Activated T-helper 2 cell treated with anti-CD3 and anti-CD28 coated beads, Interferon-gamma antibody, Interleukin-2, Interleukin-4, amounts not matched to agents 10 μg/mL and 5 μg/mL and 100 μg/mL, durations not matched to agents 14 hours and 24 hours and 36 hours (primary cell): ENCODE measurements around the gene ANKRD33. TPM values are rescaled to one million over a fixed set of nuclear protein-coding genes. Genes with fewer than 3 reads are reported as not detected.
"Not testable (repeated sequence)": the region's sequence is repeated elsewhere in the genome, so short reads cannot be mapped to it uniquely, and the experiment has no call there.

Experiments used
- DNase-seq: peaks from one replicate; pipeline ENCODE4 v3.0.0; 2021; ENCODE audit warnings: low spot score
- H3K27ac Mint-ChIP-seq: one replicate; pipeline ENCODE4 v1.8.0; 2021; ENCODE audit warnings: mixed read lengths
- H3K27me3 Mint-ChIP-seq: one replicate; pipeline ENCODE4 v1.8.0; 2021; ENCODE audit warnings: low read depth, mixed read lengths
- H3K36me3 Mint-ChIP-seq: one replicate; pipeline ENCODE4 v1.8.0; 2021; ENCODE audit warnings: low read depth, mixed read lengths
- H3K4me1 Mint-ChIP-seq: one replicate; pipeline ENCODE4 v1.8.0; 2021; ENCODE audit warnings: low read depth, mixed read lengths
- H3K4me3 Mint-ChIP-seq: one replicate; pipeline ENCODE4 v1.8.0; 2021; ENCODE audit warnings: low read depth, mild to moderate bottlenecking, moderate library complexity, mixed read lengths
- H3K9me3 Mint-ChIP-seq: one replicate; pipeline ENCODE4 v1.8.0; 2021; ENCODE audit warnings: mixed read lengths
- intact Hi-C: fragments of 100-400 bp; cut with micrococcal nuclease; formaldehyde crosslinking; loops from one replicate; pipeline ENCODE4 v1.15.1; 2023
- total RNA-seq: library from RNA; stranded (reverse); gene quantifications from 2 replicates; pipeline ENCODE4 v1.2.3, GENCODE V29; 2022

Gene ANKRD33
- total RNA-seq, 1 donor from 2014 or later: not detected

DNA sequence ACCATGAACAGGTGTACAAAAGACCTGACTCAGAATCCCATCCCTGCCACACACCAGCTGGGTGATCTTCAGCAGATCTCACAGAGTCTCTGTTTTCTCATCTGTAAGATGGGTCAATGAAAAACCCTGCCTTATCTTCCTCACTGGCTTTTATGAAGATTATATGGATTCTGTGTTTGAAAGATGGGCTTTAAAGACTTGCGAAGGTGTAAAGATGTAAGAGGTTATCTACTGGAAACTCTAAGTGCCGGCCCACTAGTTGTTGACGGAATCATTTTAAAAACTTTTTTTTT, 15.3 kb upstream of the ANKRD33 start:
- Mint-ChIP-seq H3K4me1 (peaks cover 5% of the 10 kb centered on the region), H3K9me3 (no peaks in the 10 kb centered on the region), H3K27ac (no peak overlapping the region), H3K27me3 (peaks cover 41% of the 10 kb centered on the region), H3K36me3 (no peaks in the 10 kb centered on the region), H3K4me3 (no peak overlapping the region)
- intact Hi-C loops: no loop called here
- DNase-seq: no peak

DNA sequence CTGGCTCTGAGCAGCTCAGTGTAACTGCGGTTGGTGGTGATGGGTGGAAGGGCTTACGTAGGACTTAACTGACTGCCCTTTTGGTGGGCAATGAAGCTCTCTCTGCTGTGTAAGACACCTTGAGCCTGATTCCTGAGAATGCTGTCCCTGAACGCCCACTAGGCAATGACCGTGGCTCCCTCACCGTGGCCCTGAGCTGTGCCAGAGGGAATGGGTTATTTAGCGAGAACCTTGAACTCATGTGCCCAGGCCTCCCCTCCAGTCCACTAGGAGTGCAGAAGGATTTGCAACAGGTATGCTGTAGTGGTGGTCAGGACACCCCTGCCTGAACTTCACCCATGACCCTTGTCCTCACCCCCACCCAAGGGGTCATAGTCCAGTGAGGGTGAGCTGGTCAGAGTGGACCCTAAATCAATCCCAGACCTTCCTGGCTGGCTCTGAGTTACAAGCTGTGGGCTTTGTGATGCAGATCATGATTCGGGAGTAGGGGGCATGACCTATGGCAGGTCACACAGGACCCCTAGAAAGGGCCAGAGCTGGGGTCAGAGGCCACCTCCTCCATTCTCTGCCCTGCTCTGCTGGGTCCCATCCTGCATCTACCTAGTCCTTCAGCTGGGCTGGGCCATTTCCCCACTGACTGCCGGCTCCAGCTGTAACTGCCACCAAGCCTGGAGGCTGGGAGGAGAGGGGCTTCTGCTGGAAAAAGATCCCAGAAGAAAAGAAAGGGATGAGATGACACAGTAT, 14.5 kb upstream of the ANKRD33 start:
- intact Hi-C loops: no loop called here
- peaks cover 5% of the 10 kb centered on the region for H3K4me1 Mint-ChIP-seq
- no peak overlapping the region for H3K4me3 Mint-ChIP-seq
- DNase-seq: no peak
- H3K27ac Mint-ChIP-seq: no peak overlapping the region
- H3K27me3 Mint-ChIP-seq: peaks cover 35% of the 10 kb centered on the region
- H3K36me3 Mint-ChIP-seq: no peaks in the 10 kb centered on the region
- no peaks in the 10 kb centered on the region for H3K9me3 Mint-ChIP-seq

DNA sequence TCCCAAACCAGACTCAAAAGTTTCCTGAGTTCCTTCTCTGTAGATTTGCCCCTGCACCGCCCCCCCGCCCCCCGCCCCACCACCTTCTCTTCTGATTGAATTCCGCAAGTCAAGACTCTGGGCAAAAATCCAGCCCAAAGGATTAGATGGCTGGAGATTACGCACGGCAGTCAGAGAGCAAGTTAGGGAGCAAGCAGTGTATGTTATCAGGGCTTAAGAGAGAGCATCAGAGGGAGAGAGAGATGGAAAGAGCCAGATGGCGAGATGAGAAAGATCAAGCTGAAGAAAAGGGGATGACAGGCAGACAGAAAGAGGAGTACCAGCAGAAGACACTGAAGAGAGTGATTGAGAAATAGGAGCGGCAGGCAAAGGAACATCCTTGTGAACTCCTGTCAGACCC, 13.9 kb upstream of the ANKRD33 start:
- H3K27me3 Mint-ChIP-seq: peaks cover 30% of the 10 kb centered on the region
- no peaks in the 10 kb centered on the region for H3K9me3 Mint-ChIP-seq
- H3K4me1 Mint-ChIP-seq: peaks cover 5% of the 10 kb centered on the region
- H3K4me3 Mint-ChIP-seq: no peak overlapping the region
- H3K36me3 Mint-ChIP-seq: no peaks in the 10 kb centered on the region
- intact Hi-C loops: no loop called here
- no peak overlapping the region for H3K27ac Mint-ChIP-seq
- DNase-seq: no peak

- Mint-ChIP-seq H3K4me3 (no peak overlapping the region), H3K9me3 (no peaks in the 10 kb centered on the region), H3K4me1 (peaks cover 5% of the 10 kb centered on the region), H3K27ac (no peak overlapping the region), H3K27me3 (peaks cover 33% of the 10 kb centered on the region), H3K36me3 (no peaks in the 10 kb centered on the region)
- no peak for DNase-seq
- intact Hi-C loops: no loop called here
Observed at GRCh38 chr12:51874486-51874885, 13.4 kb upstream of the ANKRD33 start.

GRCh38 chr12:51879102-51879501, 8.8 kb upstream of the ANKRD33 start:
- Mint-ChIP-seq H3K4me1 (peaks cover under 1% of the 10 kb centered on the region), H3K27ac (no peak overlapping the region), H3K36me3 (no peaks in the 10 kb centered on the region), H3K27me3 (peaks cover 8% of the 10 kb centered on the region), H3K9me3 (no peaks in the 10 kb centered on the region), H3K4me3 (no peak overlapping the region)
- intact Hi-C loops: loop anchor here (5.0 kb wide), 1 partner anchor 457 kb away; the partner anchor contains the start of gene SLC4A8
- no peak for DNase-seq

GRCh38 chr12:51883295-51883694, 4.6 kb upstream of the ANKRD33 start:
- H3K36me3 Mint-ChIP-seq: no peaks in the 10 kb centered on the region
- peaks cover 6% of the 10 kb centered on the region for H3K27me3 Mint-ChIP-seq
- H3K4me3 Mint-ChIP-seq: no peak overlapping the region
- H3K4me1 Mint-ChIP-seq: peaks cover 15% of the 10 kb centered on the region
- H3K9me3 Mint-ChIP-seq: peaks cover 7% of the 10 kb centered on the region
- H3K27ac Mint-ChIP-seq: no peak overlapping the region
- no peak for DNase-seq
- intact Hi-C loops: no loop called here

GRCh38 chr12:51883998-51884675, 3.8 kb upstream of the ANKRD33 start:
- H3K36me3 Mint-ChIP-seq: no peaks in the 10 kb centered on the region
- no peak overlapping the region for H3K27ac Mint-ChIP-seq
- DNase-seq: no peak
- H3K27me3 Mint-ChIP-seq: peaks cover 5% of the 10 kb centered on the region
- H3K9me3 Mint-ChIP-seq: peaks cover 7% of the 10 kb centered on the region
- H3K4me3 Mint-ChIP-seq: no peak overlapping the region
- intact Hi-C loops: no loop called here
- peaks cover 15% of the 10 kb centered on the region for H3K4me1 Mint-ChIP-seq

DNA sequence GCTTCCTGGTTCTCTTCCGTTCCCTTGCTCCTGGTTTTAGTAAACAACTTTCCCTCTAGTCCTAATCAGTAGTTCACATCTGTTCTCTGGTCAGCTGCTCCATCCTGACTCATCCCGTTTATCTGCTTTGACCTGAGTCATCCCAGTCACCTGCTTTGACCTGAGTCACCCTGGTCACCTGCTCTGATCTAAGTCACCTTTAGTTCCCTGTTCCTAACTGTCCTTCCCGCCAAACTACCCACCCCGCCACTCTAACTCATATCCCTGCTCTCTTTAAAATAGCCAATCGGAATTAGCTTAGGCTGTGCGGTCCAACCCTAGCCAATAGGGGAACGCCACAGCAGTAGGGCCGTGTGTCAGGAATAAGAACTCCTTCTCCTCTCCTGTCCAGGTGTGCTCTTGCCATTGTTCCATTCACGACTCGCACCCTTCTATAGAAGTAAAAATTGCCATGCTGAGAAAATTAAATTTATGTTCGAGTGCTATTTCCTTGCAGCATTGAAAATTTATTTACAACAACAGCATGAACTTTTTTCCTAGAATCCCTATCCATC, 3.1 kb upstream of the ANKRD33 start:
- Mint-ChIP-seq H3K9me3 (peaks cover 7% of the 10 kb centered on the region), H3K36me3 (no peaks in the 10 kb centered on the region), H3K4me3 (no peak overlapping the region), H3K27ac (no peak overlapping the region), H3K4me1 (peaks cover 15% of the 10 kb centered on the region), H3K27me3 (peaks cover 3% of the 10 kb centered on the region)
- DNase-seq: no peak
- intact Hi-C loops: no loop called here

DNA sequence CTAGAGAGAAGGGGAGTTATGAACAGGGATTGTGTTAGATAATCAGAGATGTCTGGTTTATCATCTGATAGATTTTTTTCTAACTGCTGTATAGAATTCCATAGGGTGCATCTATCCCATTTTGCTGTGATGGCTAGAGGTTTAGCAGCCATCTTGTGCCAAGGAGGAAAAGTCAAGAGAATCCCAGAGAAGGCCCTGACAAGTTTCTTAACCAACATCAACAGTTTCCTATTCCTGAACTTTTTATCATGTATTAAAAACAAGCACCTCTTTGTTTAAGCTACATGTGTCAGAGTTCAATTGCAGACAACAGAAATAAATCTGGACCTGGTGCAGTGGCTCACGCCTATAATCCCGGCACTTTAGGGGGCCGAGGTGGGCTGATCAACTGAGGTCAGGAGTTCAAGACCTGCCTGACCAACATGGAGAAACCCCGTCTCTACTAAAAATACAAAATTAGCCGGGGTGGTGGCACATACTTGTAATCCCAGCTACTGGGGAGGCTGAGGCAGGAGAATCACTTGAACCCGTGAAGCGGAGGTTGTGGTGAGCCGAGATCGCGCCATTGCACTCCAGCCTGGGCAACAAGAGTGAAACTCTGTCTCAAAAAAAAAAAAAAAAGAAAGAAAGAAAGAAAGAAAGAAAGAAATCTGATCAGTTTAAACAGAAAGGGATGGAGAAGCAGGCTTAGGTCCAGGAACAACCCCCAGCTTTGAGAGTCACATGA, 2.4 kb upstream of the ANKRD33 start:
- H3K4me3 Mint-ChIP-seq, DNase-seq, H3K9me3 Mint-ChIP-seq, H3K36me3 Mint-ChIP-seq, H3K27me3 Mint-ChIP-seq, intact Hi-C loops, H3K27ac Mint-ChIP-seq: not testable (repeated sequence)
- H3K4me1 Mint-ChIP-seq: peaks cover 15% of the 10 kb centered on the region

- Mint-ChIP-seq H3K27me3 (peaks cover 3% of the 10 kb centered on the region), H3K27ac (peak overlapping the region; percentile 57), H3K4me3 (peak overlapping the region; percentile 7), H3K4me1 (peaks cover 15% of the 10 kb centered on the region), H3K9me3 (peaks cover 7% of the 10 kb centered on the region), H3K36me3 (no peaks in the 10 kb centered on the region)
- peak; percentile 34 for DNase-seq
- intact Hi-C loops: no loop called here
Observed at GRCh38 chr12:51886021-51886710, 1.7 kb upstream of the ANKRD33 start.

GRCh38 chr12:51888316-51889215, 663 bp downstream of the ANKRD33 start:
- intact Hi-C loops: no loop called here
- Mint-ChIP-seq H3K4me1 (peaks cover 15% of the 10 kb centered on the region), H3K9me3 (peaks cover 7% of the 10 kb centered on the region), H3K4me3 (no peak overlapping the region), H3K27me3 (peaks cover 4% of the 10 kb centered on the region), H3K27ac (no peak overlapping the region), H3K36me3 (no peaks in the 10 kb centered on the region)
- no peak for DNase-seq
